Parathyroid adenoma (tissue), 2 donors: Measurements from ENCODE around the gene SHBG.
A peak's percentile ranks its signal among the peaks of the same experiment; 100 is the strongest.

Experiments used
- H2AFZ ChIP-seq: fragments of 300-600 bp; sonication (generic); one replicate; pipeline ENCODE4 v1.7.0; 2017; ENCODE audit warnings: antibody characterized with exemption, mild to moderate bottlenecking
- H3K27ac ChIP-seq: fragments of 300-600 bp; sonication (generic); one replicate; pipeline ENCODE4 v1.7.0; 2017
- H3K27me3 ChIP-seq: fragments of 300-600 bp; sonication (generic); one replicate; pipeline ENCODE4 v1.7.0; 2017; ENCODE audit warnings: low read length; ENCODE audit not compliant: control insufficient read depth, insufficient read depth
- H3K36me3 ChIP-seq: fragments of 300-600 bp; sonication (generic); one replicate; pipeline ENCODE4 v1.7.0; 2017; ENCODE audit warnings: low read length; ENCODE audit not compliant: control insufficient read depth, insufficient read depth
- H3K4me1 ChIP-seq: fragments of 300-600 bp; sonication (generic); one replicate; pipeline ENCODE4 v1.7.0; 2017; ENCODE audit warnings: control low read depth
- H3K4me2 ChIP-seq: fragments of 300-600 bp; sonication (generic); one replicate; pipeline ENCODE4 v1.7.0; 2017; ENCODE audit warnings: low read length
- H3K4me3 ChIP-seq: fragments of 300-600 bp; sonication (generic); one replicate; pipeline ENCODE4 v1.7.0; 2017; ENCODE audit warnings: low read depth, low read length
- H3K79me2 ChIP-seq: fragments of 300-600 bp; sonication (generic); one replicate; pipeline ENCODE4 v1.7.0; 2017; ENCODE audit warnings: control low read depth
- H3K9ac ChIP-seq: fragments of 300-600 bp; sonication (generic); one replicate; pipeline ENCODE4 v1.7.0; 2017; ENCODE audit warnings: mild to moderate bottlenecking
- H3K9me3 ChIP-seq: fragments of 300-600 bp; sonication (generic); one replicate; pipeline ENCODE4 v1.7.0; 2017; ENCODE audit warnings: low read length; ENCODE audit not compliant: control insufficient read depth
- CTCF ChIP-seq: fragments of 300-600 bp; sonication (generic); IDR thresholded peaks from one replicate; pipeline ENCODE4 v1.7.0; 2017; ENCODE audit warnings: antibody characterized with exemption, mild to moderate bottlenecking
- donor health status: primary hyperparathyroidism.

The SHBG gene

GRCh38 chr17:7644775-7645174, 14.8 kb downstream of the SHBG start:
- Histone ChIP-seq H3K4me3 (no peak overlapping the region), H3K36me3 (no peaks in the 10 kb centered on the region), H3K27me3 (no peaks in the 10 kb centered on the region), H3K4me1 (no peaks in the 10 kb centered on the region), H3K4me2 (no peak overlapping the region), H3K27ac (no peak overlapping the region), H3K9ac (no peak overlapping the region), H3K79me2 (no peaks in the 10 kb centered on the region), H2AFZ (no peak overlapping the region), H3K9me3 (no peaks in the 10 kb centered on the region)
- TF ChIP-seq CTCF = no peak

- TF ChIP-seq CTCF = no peak
- no peak overlapping the region for H3K4me3 ChIP-seq
- H3K4me1 ChIP-seq = peaks cover 3% of the 10 kb centered on the region
- no peak overlapping the region for H3K4me2 ChIP-seq
- no peak overlapping the region for H2AFZ ChIP-seq
- H3K79me2 ChIP-seq = no peaks in the 10 kb centered on the region
- no peaks in the 10 kb centered on the region for H3K9me3 ChIP-seq
- no peak overlapping the region for H3K27ac ChIP-seq
- H3K9ac ChIP-seq = no peak overlapping the region
- H3K27me3 ChIP-seq = no peaks in the 10 kb centered on the region
- H3K36me3 ChIP-seq = no peaks in the 10 kb centered on the region
Measured at GRCh38 chr17:7646457-7646856, 16.5 kb downstream of the SHBG start.

- no peaks in the 10 kb centered on the region for H3K9me3 ChIP-seq
- H3K9ac ChIP-seq = no peak overlapping the region
- H3K27ac ChIP-seq = no peak overlapping the region
- no peak for TF ChIP-seq CTCF
- H3K27me3 ChIP-seq = no peaks in the 10 kb centered on the region
- H3K4me2 ChIP-seq = no peak overlapping the region
- no peaks in the 10 kb centered on the region for H3K36me3 ChIP-seq
- peaks cover 3% of the 10 kb centered on the region for H3K4me1 ChIP-seq
- H3K79me2 ChIP-seq = no peaks in the 10 kb centered on the region
- H2AFZ ChIP-seq = no peak overlapping the region
- no peak overlapping the region for H3K4me3 ChIP-seq
Measured at GRCh38 chr17:7647018-7647417, 17.1 kb downstream of the SHBG start.

GRCh38 chr17:7650509-7651096, 20.7 kb downstream of the SHBG start, which contains the start of gene ATP1B2:
Gene ATP1B2, plus strand, starts transcription at chr17:7650926. Its CDS starts 593 bp downstream, at chr17:7651519.
- Histone ChIP-seq H3K36me3 (no peaks in the 10 kb centered on the region), H3K4me1 (peaks cover 3% of the 10 kb centered on the region), H3K9ac (no peak within 1 kb of the TSS), H3K27ac (no peak within 1 kb of the TSS), H3K4me3 (peak within 1 kb of the TSS; percentile 45), H3K27me3 (no peaks in the 10 kb centered on the region), H3K9me3 (no peaks in the 10 kb centered on the region), H3K4me2 (peak within 1 kb of the TSS; percentile 90), H2AFZ (peak within 1 kb of the TSS; percentile 90), H3K79me2 (no peaks in the 10 kb centered on the region)
- no peak for TF ChIP-seq CTCF

GRCh38 chr17:7651097-7651664, 21.2 kb downstream of the SHBG start:
- no peak for TF ChIP-seq CTCF
- H3K27me3 ChIP-seq = no peaks in the 10 kb centered on the region
- H3K36me3 ChIP-seq = no peaks in the 10 kb centered on the region
- H3K4me2 ChIP-seq = peak overlapping the region; percentile 90
- H3K9me3 ChIP-seq = no peaks in the 10 kb centered on the region
- peaks cover 3% of the 10 kb centered on the region for H3K4me1 ChIP-seq
- no peak overlapping the region for H3K27ac ChIP-seq
- no peaks in the 10 kb centered on the region for H3K79me2 ChIP-seq
- H3K9ac ChIP-seq = no peak overlapping the region
- H2AFZ ChIP-seq = peak overlapping the region; percentile 90
- peak overlapping the region; percentile 45 for H3K4me3 ChIP-seq
